Trophoblast cell (in vitro differentiated cells and primary cell): ENCODE data around the gene SPATA21.
A peak's percentile ranks its signal among the peaks of the same experiment; 100 is the strongest.

Experiments used
- DNase-seq, 2 donors: peaks; one replicate each; pipeline ENCODE4 v3.0.0-alpha.2; 2016
- H2AFZ ChIP-seq: 2 replicates; pipeline ENCODE4 v1.6.1; 2013; ENCODE audit warnings: low read length, moderate library complexity, mild to moderate bottlenecking; ENCODE audit not compliant: insufficient read depth, poor library complexity
- H2AK5ac ChIP-seq: 2 replicates; pipeline ENCODE4 v1.6.1; 2013; ENCODE audit warnings: mild to moderate bottlenecking, low read length
- H2BK120ac ChIP-seq: 2 replicates; pipeline ENCODE4 v1.6.1; 2013; ENCODE audit warnings: low read length, mild to moderate bottlenecking, moderate library complexity; ENCODE audit not compliant: insufficient read depth, poor library complexity
- H2BK12ac ChIP-seq: 2 replicates; pipeline ENCODE4 v1.6.1; 2013; ENCODE audit warnings: mild to moderate bottlenecking, low read length, moderate library complexity
- H2BK5ac ChIP-seq: 2 replicates; pipeline ENCODE4 v1.6.1; 2013; ENCODE audit warnings: low read length, low read depth, moderate library complexity, mild to moderate bottlenecking; ENCODE audit not compliant: poor library complexity
- H3K14ac ChIP-seq: 2 replicates; pipeline ENCODE4 v1.6.1; 2013; ENCODE audit warnings: mild to moderate bottlenecking, low read length
- H3K18ac ChIP-seq: 2 replicates; pipeline ENCODE4 v1.6.1; 2013; ENCODE audit warnings: mild to moderate bottlenecking, low read length
- H3K23ac ChIP-seq: 2 replicates; pipeline ENCODE4 v1.6.1; 2013; ENCODE audit warnings: low read length
- H3K27ac ChIP-seq: 2 replicates; pipeline ENCODE4 v1.5.1; 2013; ENCODE audit warnings: low read depth, mild to moderate bottlenecking, inconsistent platforms, low read length, moderate library complexity
- H3K27me3 ChIP-seq: 2 replicates; pipeline ENCODE4 v1.6.1; 2013; ENCODE audit warnings: inconsistent platforms, mild to moderate bottlenecking, low read length, moderate library complexity; ENCODE audit not compliant: insufficient read depth
- H3K36me3 ChIP-seq, 2 experiments: 1 replicate in 1 of 2; 2 replicates in 1 of 2; pipeline ENCODE4 v1.6.1; 2013; ENCODE audit warnings: low read length in 2 of 2, mild to moderate bottlenecking in 2 of 2, moderate library complexity in 1 of 2; ENCODE audit not compliant: insufficient read depth in 2 of 2, control insufficient read depth in 1 of 2
- H3K4ac ChIP-seq: 2 replicates; pipeline ENCODE4 v1.6.1; 2013; ENCODE audit warnings: low read depth, mild to moderate bottlenecking, low read length, moderate library complexity
- H3K4me1 ChIP-seq, 2 experiments: 1 replicate in 1 of 2; 2 replicates in 1 of 2; pipeline ENCODE4 v1.6.1; 2013; ENCODE audit warnings: low read length in 2 of 2, mild to moderate bottlenecking in 2 of 2, moderate library complexity in 1 of 2; ENCODE audit not compliant: insufficient read depth in 2 of 2, control insufficient read depth in 1 of 2
- H3K4me2 ChIP-seq: 2 replicates; pipeline ENCODE4 v1.6.1; 2013; ENCODE audit warnings: inconsistent platforms, mild to moderate bottlenecking, low read length, moderate library complexity
- H3K4me3 ChIP-seq: 2 replicates; pipeline ENCODE4 v1.5.1; 2013; ENCODE audit warnings: mild to moderate bottlenecking, low read depth, low read length, inconsistent platforms
- H3K79me1 ChIP-seq: one replicate; pipeline ENCODE4 v1.6.1; 2013; ENCODE audit warnings: low read length
- H3K79me2 ChIP-seq: 2 replicates; pipeline ENCODE4 v1.6.1; 2013; ENCODE audit warnings: low read length, mild to moderate bottlenecking; ENCODE audit not compliant: control insufficient read depth, insufficient read depth, poor library complexity
- H3K9ac ChIP-seq: 2 replicates; pipeline ENCODE4 v1.6.1; 2013; ENCODE audit warnings: mild to moderate bottlenecking, low read length
- H3K9me3 ChIP-seq: 2 replicates; pipeline ENCODE4 v1.6.1; 2013; ENCODE audit warnings: low read depth, mild to moderate bottlenecking, control low read depth, inconsistent platforms, low read length; ENCODE audit not compliant: insufficient read depth
- H4K12ac ChIP-seq: 2 replicates; pipeline ENCODE4 v1.6.1; 2013; ENCODE audit warnings: low read depth, mild to moderate bottlenecking, low read length, moderate library complexity
- H4K8ac ChIP-seq: 2 replicates; pipeline ENCODE4 v1.6.1; 2013; ENCODE audit warnings: low read depth, mild to moderate bottlenecking, low read length, moderate library complexity
- H4K91ac ChIP-seq: one replicate; pipeline ENCODE4 v1.6.1; 2013; ENCODE audit warnings: low read depth, mild to moderate bottlenecking, low read length, moderate library complexity
- WGBS: extraction: QIAGEN DNeasy Blood & Tissue Kit; methylation state at CpG from one replicate; pipeline ENCODE4 v1.1.7; 2013; ENCODE audit warnings: missing lambda C conversion rate; ENCODE audit not compliant: insufficient read length, insufficient coverage; ENCODE audit errors: extremely low coverage; 5-methylcytosine and 5-hydroxymethylcytosine counted together

SPATA21 gene

DNA sequence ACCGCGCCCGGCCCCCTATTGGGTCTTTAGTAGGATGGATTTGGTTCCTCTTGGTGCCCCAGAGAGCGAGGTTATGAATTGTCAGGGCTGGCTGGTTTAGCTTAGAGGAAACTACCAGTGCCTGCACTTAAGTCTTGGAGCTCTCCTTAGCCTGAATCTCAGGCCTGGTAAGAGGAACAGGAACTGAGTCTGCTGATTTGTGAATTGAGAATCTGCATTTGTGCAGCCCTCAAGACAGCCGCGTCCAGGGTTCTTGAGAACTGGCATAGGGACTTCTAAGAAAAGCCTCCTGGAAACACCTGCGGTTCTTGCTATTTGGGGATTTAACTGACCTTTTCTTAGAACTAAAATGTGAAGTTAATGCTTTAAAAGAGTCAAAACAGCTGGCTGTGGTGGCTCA, 5.0 kb upstream of the SPATA21 start:
- Histone ChIP-seq H3K79me1 (peaks cover 9% of the 10 kb centered on the region), H3K9me3 (no peaks in the 10 kb centered on the region), H3K14ac (no peak overlapping the region), H3K36me3 (peaks cover 40 to 46% of the 10 kb centered on the region in 2 experiments), H3K18ac (no peak overlapping the region), H3K23ac (no peak overlapping the region), H2BK120ac (no peak overlapping the region), H2BK5ac (no peak overlapping the region), H2AFZ (no peak overlapping the region), H4K12ac (no peak overlapping the region), H2BK12ac (peak overlapping the region; percentile 13), H4K91ac (no peak overlapping the region), H3K4ac (peak overlapping the region; percentile 47), H3K9ac (no peak overlapping the region), H3K27ac (no peak overlapping the region), H2AK5ac (no peak overlapping the region), H3K4me2 (no peak overlapping the region), H3K4me1 (peaks cover 2 to 6% of the 10 kb centered on the region in 2 experiments), H3K4me3 (no peak overlapping the region), H3K27me3 (no peaks in the 10 kb centered on the region), H3K79me2 (peaks cover 9% of the 10 kb centered on the region), H4K8ac (no peak overlapping the region)
- DNase-seq: no peak
- no CpG with 5 or more reads among the region's 7 CpGs for WGBS

DNA sequence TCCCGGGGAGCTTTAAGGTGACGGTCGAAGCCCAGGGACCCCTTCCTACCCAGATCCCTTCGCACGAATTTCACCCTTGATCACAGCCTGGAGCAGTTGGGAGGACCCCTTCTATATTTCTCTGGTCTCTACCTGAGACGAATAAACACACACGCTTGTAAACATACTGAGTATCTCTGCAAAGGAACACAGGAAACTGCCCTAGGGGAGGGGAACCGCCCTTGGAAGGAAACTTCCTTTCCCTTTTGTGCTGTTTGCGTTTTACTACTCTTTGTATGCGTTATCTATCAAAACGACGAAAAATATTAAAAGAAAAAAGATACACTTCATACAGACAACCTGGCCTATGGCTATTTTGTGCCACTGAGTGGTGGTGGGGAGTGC, 4.0 kb upstream of the SPATA21 start:
- peaks cover 2 to 6% of the 10 kb centered on the region in 2 experiments for H3K4me1 ChIP-seq
- H3K9me3 ChIP-seq: no peaks in the 10 kb centered on the region
- H4K12ac ChIP-seq: no peak overlapping the region
- WGBS: no CpG with 5 or more reads among the region's 12 CpGs
- no peak overlapping the region for H2AK5ac ChIP-seq
- no peak overlapping the region for H2AFZ ChIP-seq
- peak overlapping the region; percentile 64 for H3K18ac ChIP-seq
- H3K4ac ChIP-seq: peak overlapping the region; percentile 94
- peaks cover 9% of the 10 kb centered on the region for H3K79me2 ChIP-seq
- H3K4me2 ChIP-seq: peak overlapping the region; percentile 70
- H4K8ac ChIP-seq: peak overlapping the region; percentile 97
- no peak overlapping the region for H3K14ac ChIP-seq
- H2BK120ac ChIP-seq: no peak overlapping the region
- H3K9ac ChIP-seq: peak overlapping the region; percentile 92
- H2BK12ac ChIP-seq: no peak overlapping the region
- H2BK5ac ChIP-seq: no peak overlapping the region
- H3K27ac ChIP-seq: no peak overlapping the region
- H3K27me3 ChIP-seq: no peaks in the 10 kb centered on the region
- peaks cover 34 to 41% of the 10 kb centered on the region in 2 experiments for H3K36me3 ChIP-seq
- no peak overlapping the region for H3K23ac ChIP-seq
- peak in 1 of 2 donors; percentile 40 for DNase-seq
- peaks cover 9% of the 10 kb centered on the region for H3K79me1 ChIP-seq
- H4K91ac ChIP-seq: no peak overlapping the region
- peak overlapping the region; percentile 98 for H3K4me3 ChIP-seq

DNA sequence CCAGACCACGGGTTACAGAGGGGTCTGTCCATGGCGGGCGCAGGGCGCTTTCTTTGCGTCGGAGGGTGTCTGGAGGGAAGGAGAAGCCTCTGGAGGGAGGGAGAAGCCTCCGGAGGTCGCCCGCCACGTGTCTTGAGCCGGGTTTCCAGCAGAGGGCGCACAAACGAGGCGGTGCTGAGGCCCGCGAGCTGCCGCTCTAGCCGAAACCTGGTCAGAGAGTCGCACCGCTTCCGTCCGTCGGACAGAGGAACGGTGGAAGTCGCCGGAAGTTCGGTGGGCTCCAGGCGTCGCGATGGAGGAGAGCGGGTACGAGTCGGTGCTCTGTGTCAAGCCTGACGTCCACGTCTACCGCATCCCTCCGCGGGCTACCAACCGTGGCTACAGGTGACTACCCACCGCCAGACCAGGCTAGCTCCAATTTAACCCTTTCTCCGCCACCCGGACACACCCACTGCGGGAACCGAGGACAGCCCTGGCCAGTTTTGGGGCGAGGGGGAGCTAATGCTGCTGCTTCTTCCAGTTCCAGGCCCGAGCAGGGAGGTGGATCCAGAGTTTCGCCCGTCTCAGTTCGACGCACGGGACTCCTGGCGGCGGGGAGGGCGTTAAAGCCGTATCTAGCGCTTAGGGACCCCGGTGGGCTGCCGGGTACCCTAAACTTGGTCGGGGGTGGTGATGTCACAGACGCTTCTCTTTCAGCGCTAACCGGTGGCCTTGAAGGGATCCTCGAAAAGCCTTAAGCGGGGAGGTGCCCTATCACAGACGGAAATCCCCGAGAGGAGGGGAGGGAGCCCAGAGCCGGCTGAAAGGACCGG, 3.5 kb upstream of the SPATA21 start, which contains the start of gene NECAP2:
NECAP2 (plus strand) TSS at position 255 of the 812 bp plus-strand sequence; CDS start at position 293, 38 bp downstream.
- peaks cover 9% of the 10 kb centered on the region for H3K79me2 ChIP-seq
- peak within 1 kb of the TSS; percentile 94 for H4K12ac ChIP-seq
- peak within 1 kb of the TSS; percentile 87 for H4K91ac ChIP-seq
- H4K8ac ChIP-seq: peak within 1 kb of the TSS; percentile 97
- H2AFZ ChIP-seq: peak within 1 kb of the TSS; percentile 80
- H3K4me3 ChIP-seq: peak within 1 kb of the TSS; percentile 98
- peak within 1 kb of the TSS; percentile 92 for H3K9ac ChIP-seq
- peak within 1 kb of the TSS; percentile 65 for H2BK120ac ChIP-seq
- peak within 1 kb of the TSS; percentile 91 for H3K14ac ChIP-seq
- peak within 1 kb of the TSS; percentile 70 for H3K4me2 ChIP-seq
- peak within 1 kb of the TSS; percentile 75 for H2BK5ac ChIP-seq
- peaks cover 2 to 6% of the 10 kb centered on the region in 2 experiments for H3K4me1 ChIP-seq
- no peak within 1 kb of the TSS for H3K23ac ChIP-seq
- no peaks in the 10 kb centered on the region for H3K9me3 ChIP-seq
- H3K27me3 ChIP-seq: no peaks in the 10 kb centered on the region
- WGBS: no CpG with 5 or more reads among the region's 68 CpGs
- peak within 1 kb of the TSS; percentile 26 for H3K27ac ChIP-seq
- peak; percentile 92 to 97 for DNase-seq
- peak within 1 kb of the TSS; percentile 94 for H3K4ac ChIP-seq
- peak within 1 kb of the TSS; percentile 68 for H3K18ac ChIP-seq
- peak within 1 kb of the TSS; percentile 98 for H2AK5ac ChIP-seq
- H3K79me1 ChIP-seq: peaks cover 9% of the 10 kb centered on the region
- H3K36me3 ChIP-seq: peaks cover 30 to 35% of the 10 kb centered on the region in 2 experiments
- H2BK12ac ChIP-seq: peak within 1 kb of the TSS; percentile 23

- H3K79me1 ChIP-seq: peaks cover 9% of the 10 kb centered on the region
- no peaks in the 10 kb centered on the region for H3K27me3 ChIP-seq
- H3K4ac ChIP-seq: peak overlapping the region; percentile 19
- peak overlapping the region; percentile 94 for H4K12ac ChIP-seq
- peak overlapping the region; percentile 95 for H4K8ac ChIP-seq
- H3K4me1 ChIP-seq: peaks cover 2 to 6% of the 10 kb centered on the region in 2 experiments
- DNase-seq: no peak
- peak overlapping the region; percentile 82 for H3K14ac ChIP-seq
- H3K4me3 ChIP-seq: no peak overlapping the region
- H2AK5ac ChIP-seq: no peak overlapping the region
- peak overlapping the region; percentile 75 for H2BK5ac ChIP-seq
- H3K79me2 ChIP-seq: peaks cover 9% of the 10 kb centered on the region
- peak overlapping the region; percentile 80 for H2AFZ ChIP-seq
- H3K9me3 ChIP-seq: no peaks in the 10 kb centered on the region
- H3K23ac ChIP-seq: no peak overlapping the region
- H3K4me2 ChIP-seq: peak overlapping the region; percentile 64
- no peak overlapping the region for H3K27ac ChIP-seq
- peak overlapping the region; percentile 77 for H4K91ac ChIP-seq
- H2BK120ac ChIP-seq: peak overlapping the region; percentile 48
- WGBS: no CpG with 5 or more reads among the region's 7 CpGs
- peak overlapping the region; percentile 68 for H3K18ac ChIP-seq
- H3K36me3 ChIP-seq: peaks cover 25 to 29% of the 10 kb centered on the region in 2 experiments
- peak overlapping the region; percentile 23 for H2BK12ac ChIP-seq
- H3K9ac ChIP-seq: peak overlapping the region; percentile 67
Measured at GRCh38 chr1:16440131-16440469, 2.9 kb upstream of the SPATA21 start.
